SK-N-SH (cell line): ENCODE measurements around the gene PAM16. TPM values are rescaled to one million over a fixed set of nuclear protein-coding genes. Genes with fewer than 3 reads are reported as not detected.

Source experiments
- CTCF ChIA-PET: fragments of 300-600, 350-600 bp; formaldehyde crosslinking; extraction: SDS; loops from one replicate; lab custom pipeline; 2021; lab: Yijun Ruan, JAX
- POLR2A ChIA-PET: fragments of 350-600 bp; sonication (Branson Sonifier 250); formaldehyde crosslinking; extraction: SDS; loops from one replicate; lab custom pipeline; 2020; ENCODE audit warnings: antibody characterized with exemption, inconsistent platforms; lab: Yijun Ruan, JAX
- DNase-seq: peaks from one replicate; pipeline ENCODE4 v3.0.0; 2012
- H2AFZ ChIP-seq: fragments of 200-600 bp; sonication (generic); 2 replicates; pipeline ENCODE4 v1.8.1; 2016; ENCODE audit warnings: antibody characterized with exemption, mild to moderate bottlenecking, low read depth
- H3F3A ChIP-seq: fragments of 200-600 bp; sonication (generic); replicated peaks from 2 replicates; pipeline ENCODE3; 2016; ENCODE audit warnings: antibody characterized with exemption, mild to moderate bottlenecking; ENCODE audit not compliant: insufficient read depth
- H3K27ac ChIP-seq, 2 experiments: fragments of 200-500 bp in 1 of 2; fragments of 200-600 bp in 1 of 2; sonication (Bioruptor generic) in 1 of 2; sonication (generic), shearing (Covaris generic) in 1 of 2; 2 replicates each; pipeline versions ENCODE4 v1.5.1 to v1.6.1; 2014 to 2016; ENCODE audit warnings: low read depth in 2 of 2, inconsistent platforms in 1 of 2, low read length in 1 of 2, mild to moderate bottlenecking in 1 of 2, mixed read lengths in 1 of 2
- H3K27me3 ChIP-seq: fragments of 200-600 bp; sonication (generic), shearing (Covaris generic); 2 replicates; pipeline ENCODE4 v1.6.1; 2016; ENCODE audit warnings: mixed run types; ENCODE audit not compliant: insufficient read depth
- H3K36me3 ChIP-seq, 2 experiments: fragments of 200-500 bp in 1 of 2; fragments of 200-600 bp in 1 of 2; sonication (Bioruptor generic) in 1 of 2; sonication (generic) in 1 of 2; replicated peaks in 1 of 2; 2 replicates each; pipeline versions ENCODE3 to v1.5.1; 2014 to 2016; ENCODE audit warnings: low read length in 1 of 2, mild to moderate bottlenecking in 1 of 2; ENCODE audit not compliant: insufficient read depth in 2 of 2, control insufficient read depth in 1 of 2
- H3K4me1 ChIP-seq, 2 experiments: fragments of 200-500 bp in 1 of 2; fragments of 200-600 bp in 1 of 2; sonication (Bioruptor generic) in 1 of 2; sonication (generic), shearing (Covaris generic) in 1 of 2; 2 replicates each; pipeline versions ENCODE4 v1.5.1 to v1.6.1; 2014 to 2016; ENCODE audit warnings: low read depth in 1 of 2, low read length in 1 of 2, mixed run types in 1 of 2; ENCODE audit not compliant: insufficient read depth in 2 of 2, control insufficient read depth in 1 of 2
- H3K4me2 ChIP-seq: fragments of 200-600 bp; sonication (generic), shearing (Covaris generic); 2 replicates; pipeline ENCODE4 v1.6.1; 2017; ENCODE audit warnings: mixed run types
- H3K4me3 ChIP-seq, 2 experiments: fragments of 200-500 bp in 1 of 2; fragments of 200-600 bp in 1 of 2; sonication (Bioruptor generic) in 1 of 2; sonication (generic), shearing (Covaris generic) in 1 of 2; 2 replicates each; pipeline versions ENCODE4 v1.5.1 to v1.8.1; 2014 to 2016; ENCODE audit warnings: low read depth in 2 of 2, inconsistent platforms in 1 of 2, low read length in 1 of 2, mild to moderate bottlenecking in 1 of 2, mixed read lengths in 1 of 2, moderate library complexity in 1 of 2
- H3K79me2 ChIP-seq: fragments of 200-600 bp; sonication (generic); 2 replicates; pipeline ENCODE4 v1.8.1; 2017; ENCODE audit warnings: mild to moderate bottlenecking; ENCODE audit not compliant: insufficient read depth
- H3K9ac ChIP-seq: fragments of 200-600 bp; sonication (generic); 2 replicates; pipeline ENCODE4 v1.6.1; 2017; ENCODE audit warnings: mixed run types
- H3K9me2 ChIP-seq: fragments of 200-600 bp; sonication (generic); 2 replicates; pipeline ENCODE4 v1.6.1; 2017; ENCODE audit warnings: mixed run types
- H3K9me3 ChIP-seq: fragments of 200-600 bp; sonication (generic); 2 replicates; pipeline ENCODE4 v1.6.1; 2017; ENCODE audit warnings: mixed run types, mild to moderate bottlenecking, moderate library complexity
- H4K20me1 ChIP-seq: fragments of 200-600 bp; sonication (generic); 2 replicates; pipeline ENCODE4 v1.6.1; 2017; ENCODE audit warnings: mild to moderate bottlenecking, mixed run types; ENCODE audit not compliant: insufficient read depth
- FOXM1 ChIP-seq: IDR thresholded peaks from 2 replicates; pipeline ENCODE4 v1.4.0; 2012; ENCODE audit warnings: low read depth, mild to moderate bottlenecking
- GATA2 ChIP-seq: sonication (generic); formaldehyde crosslinking; IDR thresholded peaks from 2 replicates; pipeline ENCODE4 v1.5.0; 2020; ENCODE audit warnings: mild to moderate bottlenecking, missing genetic modification reagents
- MXI1 ChIP-seq: IDR thresholded peaks from 2 replicates; pipeline ENCODE4 v1.6.1; 2012; ENCODE audit warnings: mild to moderate bottlenecking, low read depth, low read length, improper control_type of control experiment
- RXRA ChIP-seq: IDR thresholded peaks from 2 replicates; pipeline ENCODE4 v1.4.0; 2012; ENCODE audit warnings: low read depth, mild to moderate bottlenecking, borderline replicate concordance
- SMC3 ChIP-seq: IDR thresholded peaks from 2 replicates; pipeline ENCODE4 v1.6.1; 2012; ENCODE audit warnings: low read depth, low read length, improper control_type of control experiment
- YY1 ChIP-seq: IDR thresholded peaks from 2 replicates; pipeline ENCODE4 v1.4.0; 2012; ENCODE audit warnings: low read depth, mild to moderate bottlenecking
- WGBS: methylation state at CpG from one replicate; pipeline ENCODE4 v1.1.6; 2017; ENCODE audit warnings: low lambda C conversion rate; 5-methylcytosine and 5-hydroxymethylcytosine counted together
- polyA plus RNA-seq, 3 experiments: library from polyadenylated mRNA; depleted of rRNA; stranded (reverse); fragments of >200 nt; gene quantifications; 2 replicates each; pipeline ENCODE4 v1.2.3, GENCODE V29; 2012
- TF ChIP-seq, protein P1 (sequence below): IDR thresholded peaks from 2 replicates; pipeline ENCODE4 v1.4.0; 2012; ENCODE audit warnings: low read depth, borderline replicate concordance
- TF ChIP-seq, protein P2 (sequence below): IDR thresholded peaks from 2 replicates; pipeline ENCODE4; 2012
- TF ChIP-seq, protein P3 (sequence below): IDR thresholded peaks from 2 replicates; pipeline ENCODE4 v1.4.0; 2012; ENCODE audit warnings: low read depth
- TF ChIP-seq, protein P4 (sequence below): IDR thresholded peaks from 2 replicates; pipeline ENCODE4 v1.4.0; 2012; ENCODE audit warnings: low read depth, borderline replicate concordance

PAM16 gene
- polyA plus RNA-seq, 1 of the 3 experiments (the other 2 are of a cell fraction): 96.4 TPM

DNA sequence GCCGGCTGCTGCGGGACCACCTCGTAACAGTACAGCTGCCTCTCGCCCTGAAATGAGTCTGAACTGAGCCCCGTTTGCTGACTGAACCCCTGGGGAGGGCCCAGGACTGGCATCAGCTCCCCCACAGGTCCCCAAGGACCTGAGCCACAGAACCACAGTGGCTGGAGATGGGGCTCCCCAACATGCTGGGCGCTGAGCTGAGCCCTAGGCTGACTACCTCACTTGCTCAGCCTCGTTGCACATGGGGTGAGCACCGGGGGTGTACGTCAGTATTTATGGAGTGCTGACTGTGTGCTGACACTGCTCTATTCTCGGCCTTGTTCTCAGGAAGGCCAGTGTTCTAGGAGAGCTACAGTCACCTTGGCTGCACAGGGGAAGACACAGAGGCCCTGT, 13.9 kb upstream of the PAM16 start:
- POLR2A ChIA-PET: no interaction called here
- no peaks in the 10 kb centered on the region for H3K27me3 ChIP-seq

DNA sequence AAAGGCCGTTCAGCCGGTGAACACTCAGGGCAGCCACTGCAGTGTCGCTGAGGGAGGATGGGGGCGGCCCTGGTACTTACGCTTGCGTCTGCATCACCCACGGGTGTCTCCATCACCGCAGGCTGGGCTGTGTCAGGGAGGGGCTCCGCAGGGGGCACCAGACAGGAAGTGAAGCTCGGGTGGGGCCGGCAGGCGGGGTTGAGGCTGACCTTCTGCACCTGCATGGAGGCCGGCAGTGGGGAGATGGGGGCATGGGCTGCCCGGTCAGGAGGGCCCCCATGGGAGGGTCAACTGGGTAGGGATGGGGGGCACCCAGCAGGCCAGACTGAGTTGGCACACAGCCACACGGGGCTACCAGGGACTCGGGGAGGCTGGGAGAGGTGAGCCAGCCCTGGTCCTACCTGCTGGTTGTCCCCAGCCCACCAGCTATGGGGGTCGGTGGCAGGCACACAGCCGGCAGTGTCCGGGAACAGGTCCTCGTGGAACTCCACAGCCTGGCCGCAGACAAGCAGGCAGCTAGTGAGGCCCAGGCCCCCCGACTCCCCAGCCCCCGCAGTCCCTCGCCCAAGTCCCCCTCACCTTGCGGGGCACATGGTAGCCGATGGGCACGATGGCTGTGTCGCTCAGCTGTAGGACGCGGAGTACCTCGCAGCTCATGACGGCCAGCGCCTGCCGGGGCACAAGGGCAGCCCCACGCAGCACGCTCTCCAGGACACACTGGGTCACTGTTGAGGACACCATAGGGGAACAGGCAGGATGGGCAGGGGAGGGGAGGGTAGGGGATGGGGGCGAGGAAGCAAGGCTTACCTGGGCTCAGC, 13.3 kb upstream of the PAM16 start:
- ChIA-PET POLR2A (no interaction called here), CTCF (interaction anchor here (0.8 to 32.1 kb wide), 2 partner anchors 36 to 38 kb away, joined by 3 to 558 read pairs; no protein-coding TSS in a partner anchor)
- peaks cover 4% of the 10 kb centered on the region; the same call in 1 of the 2 replicates for H4K20me1 ChIP-seq
- H3K27ac ChIP-seq: no peak overlapping the region
- H3K27me3 ChIP-seq: no peaks in the 10 kb centered on the region
- WGBS: over 99% methylated on average over 25 of the region's 37 CpGs
- TF ChIP-seq SMC3 (no peak), GATA2 (CRISPR knock-in tag) (no peak), YY1 (no peak), FOXM1 (no peak), RXRA (no peak)
- TF ChIP-seq, protein P1, sequence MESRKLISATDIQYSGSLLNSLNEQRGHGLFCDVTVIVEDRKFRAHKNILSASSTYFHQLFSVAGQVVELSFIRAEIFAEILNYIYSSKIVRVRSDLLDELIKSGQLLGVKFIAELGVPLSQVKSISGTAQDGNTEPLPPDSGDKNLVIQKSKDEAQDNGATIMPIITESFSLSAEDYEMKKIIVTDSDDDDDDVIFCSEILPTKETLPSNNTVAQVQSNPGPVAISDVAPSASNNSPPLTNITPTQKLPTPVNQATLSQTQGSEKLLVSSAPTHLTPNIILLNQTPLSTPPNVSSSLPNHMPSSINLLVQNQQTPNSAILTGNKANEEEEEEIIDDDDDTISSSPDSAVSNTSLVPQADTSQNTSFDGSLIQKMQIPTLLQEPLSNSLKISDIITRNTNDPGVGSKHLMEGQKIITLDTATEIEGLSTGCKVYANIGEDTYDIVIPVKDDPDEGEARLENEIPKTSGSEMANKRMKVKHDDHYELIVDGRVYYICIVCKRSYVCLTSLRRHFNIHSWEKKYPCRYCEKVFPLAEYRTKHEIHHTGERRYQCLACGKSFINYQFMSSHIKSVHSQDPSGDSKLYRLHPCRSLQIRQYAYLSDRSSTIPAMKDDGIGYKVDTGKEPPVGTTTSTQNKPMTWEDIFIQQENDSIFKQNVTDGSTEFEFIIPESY: no peak
- TF ChIP-seq, protein P2, sequence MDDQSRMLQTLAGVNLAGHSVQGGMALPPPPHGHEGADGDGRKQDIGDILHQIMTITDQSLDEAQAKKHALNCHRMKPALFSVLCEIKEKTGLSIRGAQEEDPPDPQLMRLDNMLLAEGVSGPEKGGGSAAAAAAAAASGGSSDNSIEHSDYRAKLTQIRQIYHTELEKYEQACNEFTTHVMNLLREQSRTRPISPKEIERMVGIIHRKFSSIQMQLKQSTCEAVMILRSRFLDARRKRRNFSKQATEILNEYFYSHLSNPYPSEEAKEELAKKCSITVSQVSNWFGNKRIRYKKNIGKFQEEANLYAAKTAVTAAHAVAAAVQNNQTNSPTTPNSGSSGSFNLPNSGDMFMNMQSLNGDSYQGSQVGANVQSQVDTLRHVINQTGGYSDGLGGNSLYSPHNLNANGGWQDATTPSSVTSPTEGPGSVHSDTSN: no peak
- TF ChIP-seq, protein P3, sequence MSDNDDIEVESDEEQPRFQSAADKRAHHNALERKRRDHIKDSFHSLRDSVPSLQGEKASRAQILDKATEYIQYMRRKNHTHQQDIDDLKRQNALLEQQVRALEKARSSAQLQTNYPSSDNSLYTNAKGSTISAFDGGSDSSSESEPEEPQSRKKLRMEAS: no peak
- H3F3A ChIP-seq: no peaks in the 10 kb centered on the region
- no peak overlapping the region for H3K4me3 ChIP-seq
- H3K79me2 ChIP-seq: no peaks in the 10 kb centered on the region
- H3K9me3 ChIP-seq: no peaks in the 10 kb centered on the region
- H3K9ac ChIP-seq: no peak overlapping the region
- no peak for DNase-seq
- no peak overlapping the region for H2AFZ ChIP-seq
- H3K9me2 ChIP-seq: no peaks in the 10 kb centered on the region
- H3K36me3 ChIP-seq: no peaks in the 10 kb centered on the region
- H3K4me1 ChIP-seq: peaks cover 7 to 29% of the 10 kb centered on the region in 2 experiments; a peak in 3 of 4 replicates
- H3K4me2 ChIP-seq: no peak overlapping the region

More for the DNA sequence above, 13.9 kb upstream of the PAM16 start:
- Histone ChIP-seq H3K9ac (no peak overlapping the region), H3K4me1 (peaks cover 7 to 34% of the 10 kb centered on the region in 2 experiments; a peak in 3 of 4 replicates), H3K79me2 (no peaks in the 10 kb centered on the region), H3K9me2 (no peaks in the 10 kb centered on the region), H3K36me3 (no peaks in the 10 kb centered on the region), H3K4me3 (no peak overlapping the region), H3K27ac (no peak overlapping the region), H3K4me2 (no peak overlapping the region), H4K20me1 (peaks cover 4% of the 10 kb centered on the region; the same call in 1 of the 2 replicates), H3F3A (no peaks in the 10 kb centered on the region), H3K9me3 (no peaks in the 10 kb centered on the region), H2AFZ (no peak overlapping the region)
- no CpG with 5 or more reads among the region's 10 CpGs for WGBS
- no peak for DNase-seq
- CTCF ChIA-PET: interaction anchor here (0.8 to 32.1 kb wide), 3 partner anchors 14 to 37 kb away, joined by 3 to 558 read pairs (median 4); partner anchors contain the start of gene PAM16
- TF ChIP-seq, protein P4, sequence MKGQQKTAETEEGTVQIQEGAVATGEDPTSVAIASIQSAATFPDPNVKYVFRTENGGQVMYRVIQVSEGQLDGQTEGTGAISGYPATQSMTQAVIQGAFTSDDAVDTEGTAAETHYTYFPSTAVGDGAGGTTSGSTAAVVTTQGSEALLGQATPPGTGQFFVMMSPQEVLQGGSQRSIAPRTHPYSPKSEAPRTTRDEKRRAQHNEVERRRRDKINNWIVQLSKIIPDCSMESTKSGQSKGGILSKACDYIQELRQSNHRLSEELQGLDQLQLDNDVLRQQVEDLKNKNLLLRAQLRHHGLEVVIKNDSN: no peak
- TF ChIP-seq, protein P3: no peak
- no peak for TF ChIP-seq MXI1
